Upper lobe of left lung (tissue), 4 donors: ENCODE data around the gene PLCB2.

Experiments
- EP300 ChIP-seq, 4 donors: sonication (generic); formaldehyde crosslinking; IDR thresholded peaks; one replicate each; pipeline ENCODE4 v1.5.1; 2017; ENCODE audit warnings: antibody characterized with exemption in 4 of 4, control low read depth in 2 of 4
- TF ChIP-seq, protein P1 (sequence below), 6 experiments: fragments of 450-650 bp in 4 of 6; fragments of 200-600 bp in 2 of 6; sonication (generic) in 2 of 6; IDR thresholded peaks; one replicate each; pipeline ENCODE4 v1.5.1; 2016 to 2019; ENCODE audit warnings: antibody characterized with exemption in 6 of 6

DNA sequence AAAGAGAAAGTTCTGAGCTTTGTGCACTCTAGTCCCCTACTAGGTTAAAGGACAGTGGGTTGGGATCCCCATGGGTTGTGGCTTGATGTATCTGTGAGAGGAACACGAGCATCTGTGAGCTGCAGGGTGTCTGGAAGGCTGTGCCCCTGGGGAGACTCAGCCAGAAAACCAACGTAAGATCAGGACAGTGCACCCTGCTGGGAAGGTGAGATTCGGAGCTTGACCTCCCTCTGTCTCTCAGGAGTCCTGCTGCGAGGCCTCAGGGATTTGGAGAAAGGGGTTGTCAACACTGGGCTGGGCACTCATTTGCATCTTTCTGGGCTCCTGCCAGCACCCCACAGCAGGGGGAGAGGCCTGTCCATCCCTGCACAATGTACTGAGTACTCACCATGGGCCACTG is 40.1 kb downstream of the PLCB2 start:
- TF ChIP-seq, protein P1, sequence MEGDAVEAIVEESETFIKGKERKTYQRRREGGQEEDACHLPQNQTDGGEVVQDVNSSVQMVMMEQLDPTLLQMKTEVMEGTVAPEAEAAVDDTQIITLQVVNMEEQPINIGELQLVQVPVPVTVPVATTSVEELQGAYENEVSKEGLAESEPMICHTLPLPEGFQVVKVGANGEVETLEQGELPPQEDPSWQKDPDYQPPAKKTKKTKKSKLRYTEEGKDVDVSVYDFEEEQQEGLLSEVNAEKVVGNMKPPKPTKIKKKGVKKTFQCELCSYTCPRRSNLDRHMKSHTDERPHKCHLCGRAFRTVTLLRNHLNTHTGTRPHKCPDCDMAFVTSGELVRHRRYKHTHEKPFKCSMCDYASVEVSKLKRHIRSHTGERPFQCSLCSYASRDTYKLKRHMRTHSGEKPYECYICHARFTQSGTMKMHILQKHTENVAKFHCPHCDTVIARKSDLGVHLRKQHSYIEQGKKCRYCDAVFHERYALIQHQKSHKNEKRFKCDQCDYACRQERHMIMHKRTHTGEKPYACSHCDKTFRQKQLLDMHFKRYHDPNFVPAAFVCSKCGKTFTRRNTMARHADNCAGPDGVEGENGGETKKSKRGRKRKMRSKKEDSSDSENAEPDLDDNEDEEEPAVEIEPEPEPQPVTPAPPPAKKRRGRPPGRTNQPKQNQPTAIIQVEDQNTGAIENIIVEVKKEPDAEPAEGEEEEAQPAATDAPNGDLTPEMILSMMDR (IDR thresholded peaks at IDR 0.05) = no peak
- no peak for TF ChIP-seq EP300 (IDR thresholded peaks at IDR 0.05)
